ENCODE data around the gene ZDHHC18.
A peak's percentile ranks its signal among the peaks of the same experiment; 100 is the strongest.

- TF ChIP-seq JUN (IDR thresholded peaks at IDR 0.05; ENCODE audit: low read depth, low read length), result no peak
- TF ChIP-seq RFX5 (IDR thresholded peaks at IDR 0.05; ENCODE audit: borderline replicate concordance, low read depth, low read length), result no peak
- peak; percentile 55 to 68 (median 65) for TF ChIP-seq CTCF (IDR thresholded peaks at IDR 0.05; ENCODE audit: control extremely low read depth in 1 of 3, insufficient read depth in 1 of 3, low read depth in 1 of 3, low read length in 3 of 3)
- no peak for TF ChIP-seq GABPA (IDR thresholded peaks at IDR 0.05; ENCODE audit: borderline replicate concordance, insufficient read depth, low read length)
- TF ChIP-seq EZH2 (IDR thresholded peaks at IDR 0.05; ENCODE audit: low read depth, low read length, severe bottlenecking), result no peak
- no peak for TF ChIP-seq SAP30 (IDR thresholded peaks at IDR 0.05; ENCODE audit: insufficient read depth, insufficient replicate concordance, low read length)
- no peak for TF ChIP-seq CEBPB (IDR thresholded peaks at IDR 0.05; ENCODE audit: low read depth, low read length)
- peak; percentile 71 for TF ChIP-seq RBBP5 (IDR thresholded peaks at IDR 0.05; ENCODE audit: borderline replicate concordance, low read depth, low read length)
- TF ChIP-seq ZNF274 (IDR thresholded peaks at IDR 0.05; ENCODE audit: borderline replicate concordance, extremely low read depth, low read length), result no peak
- no peak for TF ChIP-seq EGR1 (IDR thresholded peaks at IDR 0.05; ENCODE audit: borderline replicate concordance, low read depth, low read length)
- TF ChIP-seq RXRA (IDR thresholded peaks at IDR 0.05; ENCODE audit: insufficient read depth, low read depth, low read length), result no peak
Observed at GRCh38 chr1:26826261-26827105, at the start of gene ZDHHC18.

Measured in H1 (cell line).